ENCODE data around the gene HARBI1. TPM values are rescaled to one million over a fixed set of nuclear protein-coding genes. Genes with fewer than 3 reads are reported as not detected.

HARBI1 gene
- total RNA-seq, 3 donors from 2014 or later: 1.6 to 9.1 (median 3.5) TPM

GRCh38 chr11:46641639-46642038 is 24.6 kb upstream of the HARBI1 start:
- H3K4me3 ChIP-seq: no peak overlapping the region
- no peaks in the 10 kb centered on the region for H3K36me3 ChIP-seq
- H3K27ac ChIP-seq: no peak overlapping the region
- no peaks in the 10 kb centered on the region for H3K4me1 ChIP-seq
- no peak for DNase-seq (ENCODE audit: low spot score in 2 of 2)
- intact Hi-C loops (cut with DNase I; ENCODE audit: low total_unique reads): no loop called here
- no peak for TF ChIP-seq CTCF (IDR thresholded peaks at IDR 0.05)
- TF ChIP-seq POLR2AphosphoS5 (IDR thresholded peaks at IDR 0.05): no peak
- TF ChIP-seq POLR2A (IDR thresholded peaks at IDR 0.05): no peak
- H3K27me3 ChIP-seq: no peaks in the 10 kb centered on the region
- H3K9me3 ChIP-seq: no peaks in the 10 kb centered on the region

GRCh38 chr11:46640036-46640788 is 23.2 kb upstream of the HARBI1 start:
- H3K4me1 ChIP-seq: no peaks in the 10 kb centered on the region
- no peaks in the 10 kb centered on the region for H3K9me3 ChIP-seq
- no peak overlapping the region for H3K4me3 ChIP-seq
- H3K27ac ChIP-seq: no peak overlapping the region
- intact Hi-C loops (cut with DNase I; ENCODE audit: low total_unique reads): no loop called here
- no peaks in the 10 kb centered on the region for H3K27me3 ChIP-seq
- TF ChIP-seq CTCF (IDR thresholded peaks at IDR 0.05) (no peak), POLR2A (IDR thresholded peaks at IDR 0.05) (no peak), POLR2AphosphoS5 (IDR thresholded peaks at IDR 0.05) (no peak)
- H3K36me3 ChIP-seq: no peaks in the 10 kb centered on the region
- no peak for DNase-seq (ENCODE audit: low spot score in 2 of 2)

- Histone ChIP-seq H3K4me1 (no peaks in the 10 kb centered on the region), H3K4me3 (no peak overlapping the region), H3K27ac (no peak overlapping the region), H3K36me3 (no peaks in the 10 kb centered on the region), H3K9me3 (no peaks in the 10 kb centered on the region), H3K27me3 (no peaks in the 10 kb centered on the region)
- intact Hi-C loops (cut with DNase I; ENCODE audit: low total_unique reads): no loop called here
- no peak for DNase-seq (ENCODE audit: low spot score in 2 of 2)
- TF ChIP-seq POLR2AphosphoS5 (IDR thresholded peaks at IDR 0.05) (no peak), CTCF (IDR thresholded peaks at IDR 0.05) (no peak), POLR2A (IDR thresholded peaks at IDR 0.05) (no peak)
Observed at GRCh38 chr11:46639197-46639839, 22.3 kb upstream of the HARBI1 start.

- Histone ChIP-seq H3K4me3 (no peak overlapping the region), H3K9me3 (no peaks in the 10 kb centered on the region), H3K4me1 (no peaks in the 10 kb centered on the region), H3K36me3 (no peaks in the 10 kb centered on the region), H3K27ac (no peak overlapping the region), H3K27me3 (no peaks in the 10 kb centered on the region)
- TF ChIP-seq POLR2AphosphoS5 (IDR thresholded peaks at IDR 0.05) (no peak), POLR2A (IDR thresholded peaks at IDR 0.05) (no peak), CTCF (IDR thresholded peaks at IDR 0.05) (no peak)
- intact Hi-C loops (cut with DNase I; ENCODE audit: low total_unique reads): no loop called here
- no peak for DNase-seq (ENCODE audit: low spot score in 2 of 2)
Observed at GRCh38 chr11:46637546-46637945, 20.5 kb upstream of the HARBI1 start.

- TF ChIP-seq POLR2AphosphoS5 (IDR thresholded peaks at IDR 0.05) (no peak), POLR2A (IDR thresholded peaks at IDR 0.05) (no peak)
- Histone ChIP-seq H3K4me1 (no peaks in the 10 kb centered on the region), H3K4me3 (no peak overlapping the region), H3K36me3 (no peaks in the 10 kb centered on the region), H3K9me3 (no peaks in the 10 kb centered on the region), H3K27ac (no peak overlapping the region), H3K27me3 (no peaks in the 10 kb centered on the region)
- intact Hi-C loops (cut with DNase I; ENCODE audit: low total_unique reads): no loop called here
- DNase-seq (ENCODE audit: low spot score in 2 of 2): no peak
Observed at GRCh38 chr11:46635557-46636139, 18.6 kb upstream of the HARBI1 start.

All from breast epithelium (tissue), 4 donors.